GM12801 (cell line): ENCODE data around the gene NTRK2.

Source experiments
- CTCF ChIP-seq: IDR thresholded peaks from one replicate; pipeline ENCODE4 v1.5.1; 2011; ENCODE audit warnings: control low read depth; ENCODE audit not compliant: insufficient read length; ENCODE audit errors: extremely low read depth

Gene NTRK2

GRCh38 chr9:84937581-84937980, 268.1 kb downstream of the NTRK2 start:
- TF ChIP-seq CTCF = no peak

GRCh38 chr9:84939774-84940173, 270.2 kb downstream of the NTRK2 start:
- TF ChIP-seq CTCF = no peak

- TF ChIP-seq CTCF = no peak
These were observed 270.8 kb downstream of the NTRK2 start for GRCh38 chr9:84940294-84940693.

GRCh38 chr9:84941792-84942191, 272.3 kb downstream of the NTRK2 start:
- no peak for TF ChIP-seq CTCF

GRCh38 chr9:84943482-84944050, 274.0 kb downstream of the NTRK2 start:
- no peak for TF ChIP-seq CTCF

- TF ChIP-seq CTCF = no peak
These were observed 276.5 kb downstream of the NTRK2 start for GRCh38 chr9:84945878-84946538.

GRCh38 chr9:84947412-84947972, 278.0 kb downstream of the NTRK2 start:
- no peak for TF ChIP-seq CTCF
